ENCODE results near the gene FAM117B. TPM values are rescaled to one million over a fixed set of nuclear protein-coding genes. Genes with fewer than 3 reads are reported as not detected.

The FAM117B gene
- total and polyA plus RNA-seq, 2 of the 8 experiments (the other 6 are each of a cell fraction or from before 2014, with no cell fraction given), result 3.9 to 22.6 TPM

DNA sequence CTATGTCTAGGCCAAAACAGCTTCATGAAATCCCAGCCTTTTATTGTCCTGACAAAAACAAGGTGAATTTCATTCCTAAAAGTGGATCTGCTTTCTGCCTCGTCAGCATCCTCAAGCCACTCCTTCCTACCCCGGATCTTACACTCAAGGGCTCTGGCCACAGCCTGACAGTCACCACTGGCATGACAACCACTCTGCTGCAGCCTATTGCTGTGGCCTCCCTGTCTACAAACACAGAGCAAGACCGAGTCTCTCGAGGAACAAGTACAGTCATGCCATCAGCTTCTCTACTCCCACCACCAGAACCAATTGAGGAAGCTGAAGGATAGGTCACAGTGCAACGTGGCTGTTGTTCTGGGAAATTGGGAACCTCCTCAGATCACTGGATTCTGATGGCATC, 130.7 kb downstream of the FAM117B start:
- H4K5ac ChIP-seq (ENCODE audit: insufficient read length, low read depth, low read length), result no peak overlapping the region
- POLR2A ChIA-PET (ENCODE audit: partially characterized antibody), result interaction anchor here (0.7 kb wide), 1 partner anchor 28 kb away, joined by 4 read pairs; no protein-coding TSS in a partner anchor
- H3K18ac ChIP-seq (ENCODE audit: extremely low read depth, low read length), result no peak overlapping the region
- no peak overlapping the region for H4K91ac ChIP-seq (replicated peaks; ENCODE audit: insufficient read length, low read length)
- H2BK15ac ChIP-seq (ENCODE audit: low read length), result no peak overlapping the region
- H3K23ac ChIP-seq (ENCODE audit: insufficient read length), result no peak overlapping the region
- H3K27me3 ChIP-seq (replicated peaks in 1 of 4; ENCODE audit: control insufficient read depth in 3 of 4, extremely low read depth in 1 of 4, insufficient read depth in 3 of 4, low read length in 3 of 4), result no peaks in the 10 kb centered on the region
- no peak overlapping the region for H2AK5ac ChIP-seq (ENCODE audit: low read depth, low read length)
- H3K56ac ChIP-seq (replicated peaks; ENCODE audit: insufficient read length, low read depth, low read length), result no peak overlapping the region
- no peaks in the 10 kb centered on the region for H3K23me2 ChIP-seq (ENCODE audit: low read depth, low read length)
- H2BK20ac ChIP-seq (ENCODE audit: low read length), result no peak overlapping the region
- no peak for TF ChIP-seq CTCF (IDR thresholded peaks at IDR 0.05; ENCODE audit: control extremely low read depth in 1 of 3, insufficient read depth in 1 of 3, low read depth in 1 of 3, low read length in 3 of 3)
- no peak overlapping the region for H2AFZ ChIP-seq (ENCODE audit: low read length)
- no peak overlapping the region for H3K9ac ChIP-seq (replicated peaks in 1 of 4; ENCODE audit: extremely low read depth in 1 of 4, low read depth in 3 of 4, low read length in 3 of 4)
- 86% methylated on average over 5 of the region's 5 CpGs; no CpG with 5 or more reads in 1 of the 2 experiments for WGBS, 2 experiments (ENCODE audit: extremely low coverage in 1 of 2, insufficient coverage in 1 of 2, insufficient read length in 1 of 2, insufficient replicate concordance in 2 of 2, low coverage in 1 of 2, low lambda C conversion rate in 2 of 2, missing lambda C conversion rate in 1 of 2)
- H2BK12ac ChIP-seq (ENCODE audit: low read depth, low read length), result no peak overlapping the region
- H3K27ac ChIP-seq (ENCODE audit: low read depth, low read length), result no peak overlapping the region
- no peaks in the 10 kb centered on the region for H3K79me2 ChIP-seq (ENCODE audit: control insufficient read depth in 1 of 2, insufficient read depth in 2 of 2, low read length in 2 of 2)
- H2BK5ac ChIP-seq (ENCODE audit: low read depth, low read length), result no peak overlapping the region
- no peak overlapping the region for H4K8ac ChIP-seq (ENCODE audit: extremely low read depth, insufficient read depth, low read length)
- DNase-seq (ENCODE audit: low read depth in 1 of 2, low spot score in 2 of 2), result no peak
- H3K36me3 ChIP-seq (ENCODE audit: control insufficient read depth in 2 of 4, insufficient read depth in 4 of 4, low read length in 3 of 4), result peaks cover 0 to 5% (median 0%) of the 10 kb centered on the region in 4 experiments; a peak in 3 of 8 replicates
- H3K4me1 ChIP-seq (replicated peaks in 1 of 4; ENCODE audit: control insufficient read depth in 3 of 4, insufficient read depth in 4 of 4, low read length in 3 of 4), result no peaks in the 10 kb centered on the region; a peak in 1 of 7 replicates
- no peak overlapping the region for H3K4me3 ChIP-seq (ENCODE audit: extremely low read depth in 1 of 4, insufficient read depth in 2 of 4, low read depth in 3 of 4, low read length in 4 of 4)
- no peak overlapping the region for H3K4me2 ChIP-seq (ENCODE audit: insufficient read depth in 1 of 2, low read depth in 2 of 2, low read length in 2 of 2)
- no peaks in the 10 kb centered on the region for H3K79me1 ChIP-seq (ENCODE audit: low read depth, low read length)
- H4K20me1 ChIP-seq (replicated peaks in 1 of 2; ENCODE audit: control insufficient read depth in 1 of 2, insufficient read depth in 2 of 2, low read length in 2 of 2), result no peaks in the 10 kb centered on the region
- CTCF ChIA-PET (ENCODE audit: partially characterized antibody), result no interaction called here
- no peak for FAIRE-seq
- no peaks in the 10 kb centered on the region for H3K9me3 ChIP-seq (ENCODE audit: insufficient read depth in 2 of 2, low read depth in 1 of 2, low read length in 1 of 2)
- no peak overlapping the region for H3K14ac ChIP-seq (ENCODE audit: insufficient read length)
- no peak overlapping the region for H2BK120ac ChIP-seq (replicated peaks; ENCODE audit: low read depth, low read length)
- H3K4ac ChIP-seq (replicated peaks; ENCODE audit: insufficient read length, low read depth, low read length), result no peak overlapping the region

Measured in H1 (cell line).